Measurements from ENCODE around the gene RPA3. TPM values are rescaled to one million over a fixed set of nuclear protein-coding genes. Genes with fewer than 3 reads are reported as not detected.

RPA3 gene
- total RNA-seq, 1 donor: 9.7 TPM

DNA sequence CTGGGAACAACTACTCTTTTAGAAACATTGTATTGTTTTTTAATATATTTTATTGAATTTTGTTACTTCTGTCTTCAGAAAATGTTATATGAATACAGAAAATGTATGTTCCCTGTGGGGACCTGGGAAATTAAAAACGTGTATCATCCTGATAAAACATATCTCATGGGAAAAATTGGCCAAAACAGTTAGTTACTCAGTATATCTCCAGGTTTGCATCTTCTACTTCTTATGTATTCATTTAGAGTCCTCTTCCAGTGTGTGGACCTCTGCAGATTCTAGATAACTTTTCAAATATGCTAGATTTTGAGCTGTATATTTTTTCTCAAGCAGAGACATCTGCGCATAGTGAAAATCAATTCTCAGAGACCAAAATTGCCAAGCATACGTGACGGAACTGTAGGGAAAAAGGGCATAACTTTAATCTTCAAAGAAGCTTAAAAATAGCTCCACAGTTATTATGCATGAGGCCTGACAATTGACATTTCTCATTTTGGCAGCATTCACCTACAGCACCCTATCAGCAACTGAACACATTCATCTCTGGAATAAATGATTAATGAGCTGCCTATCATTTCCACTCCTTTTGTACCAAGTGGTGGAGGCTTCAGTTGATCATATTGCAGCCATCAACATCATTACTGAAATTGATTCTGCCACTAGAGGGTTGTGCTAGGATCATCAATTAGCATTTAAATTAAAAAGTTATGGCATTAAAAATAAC, 104.2 kb downstream of the RPA3 start:
- no peak for DNase-seq (ENCODE audit: low read depth in 2 of 3, low spot score in 2 of 3)

DNA sequence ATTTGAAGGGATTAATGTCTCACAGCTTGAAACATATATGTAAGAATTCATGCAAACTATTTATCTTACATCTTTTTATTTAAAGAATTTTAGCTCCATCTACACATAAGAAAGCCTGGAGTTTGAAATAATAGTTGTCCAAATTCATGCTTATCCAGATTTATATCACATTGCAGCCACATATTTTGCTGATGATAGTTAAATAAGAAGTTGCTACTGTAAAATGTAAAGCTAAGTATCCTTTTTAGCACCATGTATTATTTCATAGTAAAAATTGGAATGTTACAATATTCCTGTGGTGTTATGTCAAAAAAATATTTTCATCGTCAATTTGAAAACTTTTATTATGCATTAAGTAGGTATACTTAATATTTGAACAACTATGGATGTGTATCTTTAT, 105.2 kb downstream of the RPA3 start:
- no peak for DNase-seq (ENCODE audit: low read depth in 2 of 3, low spot score in 2 of 3)

DNA sequence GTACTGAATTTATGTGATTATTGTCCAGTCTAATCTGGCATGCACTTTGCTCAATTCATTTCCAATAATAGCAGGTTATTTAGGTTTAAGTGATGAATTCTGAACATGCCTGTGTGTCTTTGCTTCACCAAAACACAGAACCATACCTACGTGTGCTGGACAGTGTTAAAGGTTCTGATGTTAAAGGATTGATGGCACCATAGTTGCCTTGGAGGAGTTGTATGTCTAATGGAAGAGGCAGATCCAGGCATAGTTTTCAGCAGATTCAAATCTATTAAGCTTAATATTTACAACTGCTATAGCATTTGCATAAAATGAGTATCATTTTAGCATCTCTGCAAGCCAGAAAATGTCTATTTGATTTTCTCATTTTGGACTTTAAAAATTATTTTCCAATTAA, 105.9 kb downstream of the RPA3 start:
- DNase-seq (ENCODE audit: low read depth in 2 of 3, low spot score in 2 of 3): no peak

DNA sequence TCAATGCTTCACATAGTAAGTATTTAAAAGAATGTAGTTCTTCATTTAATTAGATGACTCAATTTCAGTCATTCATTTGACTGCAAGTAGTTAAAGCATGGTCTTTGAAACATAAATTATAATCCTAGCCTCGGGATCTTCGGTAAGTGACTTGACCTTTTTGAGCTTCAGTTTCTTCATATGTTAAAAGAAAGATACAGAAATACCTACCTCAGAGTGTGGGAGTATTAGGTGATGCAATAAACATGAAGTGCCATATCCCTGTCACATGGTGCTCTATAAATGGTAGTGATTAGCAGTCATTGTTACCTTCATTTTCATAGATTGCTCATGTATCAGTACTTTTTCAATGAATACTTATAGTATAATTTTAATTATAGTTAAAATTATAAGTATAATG, 109.1 kb downstream of the RPA3 start:
- DNase-seq (ENCODE audit: low read depth in 2 of 3, low spot score in 2 of 3): no peak

DNA sequence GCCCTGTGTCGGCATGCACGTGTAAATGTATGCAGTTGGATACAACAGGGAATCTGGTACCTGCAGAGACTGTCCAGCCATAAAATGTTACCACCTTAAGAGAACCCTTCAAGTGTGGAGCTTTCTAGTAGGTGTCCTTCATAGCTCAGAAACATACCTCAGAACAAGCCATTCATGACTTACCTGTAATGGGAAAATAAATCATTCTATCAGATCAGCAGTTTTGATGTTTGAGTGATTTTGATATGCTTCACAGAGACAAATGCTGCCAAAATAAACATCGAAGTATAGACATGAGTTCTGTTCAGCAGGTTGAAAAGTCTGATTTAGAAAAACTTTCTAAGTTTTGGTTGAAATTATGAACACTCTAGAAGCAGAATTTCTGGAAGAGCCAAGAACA, 111.4 kb downstream of the RPA3 start:
- no peak for DNase-seq (ENCODE audit: low read depth in 2 of 3, low spot score in 2 of 3)

DNA sequence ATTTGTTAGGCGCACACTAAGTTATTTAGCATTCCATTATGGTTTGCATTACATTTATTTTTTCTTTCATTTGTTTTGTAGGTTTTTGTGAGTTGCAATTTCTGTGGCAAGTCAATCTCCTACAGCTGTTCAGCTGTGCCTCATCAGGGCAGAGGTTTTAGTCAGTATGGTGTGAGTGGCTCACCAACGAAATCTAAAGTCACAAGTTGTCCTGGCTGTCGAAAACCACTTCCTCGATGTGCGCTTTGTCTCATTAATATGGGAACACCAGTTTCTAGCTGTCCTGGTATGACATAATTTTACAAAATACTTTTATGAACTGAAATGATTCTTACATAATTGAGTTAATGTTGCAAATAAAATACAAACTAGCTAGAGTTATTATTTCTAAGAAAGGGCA, 122.2 kb downstream of the RPA3 start:
- peak in 1 of 3 donors; percentile 33 for DNase-seq (ENCODE audit: low read depth in 2 of 3, low spot score in 2 of 3)

DNA sequence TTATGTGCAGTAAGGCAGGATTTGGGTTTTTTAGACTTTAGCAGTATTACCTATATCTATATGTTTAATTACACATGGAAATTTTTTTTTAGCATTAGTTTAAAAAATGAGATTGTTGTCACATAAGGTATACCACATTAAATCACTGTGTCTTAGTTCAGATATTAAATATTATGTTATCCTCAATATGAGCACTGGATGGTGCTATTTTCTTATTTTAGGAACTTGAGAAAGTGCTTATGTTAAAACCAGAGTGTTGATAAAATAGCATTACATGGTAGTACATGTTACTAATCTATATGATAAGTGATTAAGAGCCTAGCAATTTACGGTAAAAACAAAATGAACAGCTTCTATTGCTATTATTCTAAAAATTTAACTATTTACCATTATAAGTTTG, 123.0 kb downstream of the RPA3 start:
- DNase-seq (ENCODE audit: low read depth in 2 of 3, low spot score in 2 of 3): peak; percentile 1 to 73 (median 17)

Other genes with a start within 250 kb of the RPA3 start
- under 0.01 TPM for gene COL28A1, start 182.7 kb downstream of the RPA3 start, total RNA-seq
- gene MIOS, start 151.7 kb downstream of the RPA3 start, total RNA-seq: 40.1 TPM
- 9.4 TPM for gene UMAD1, start 77.9 kb downstream of the RPA3 start, total RNA-seq

All from hematopoietic multipotent progenitor cell (in vitro differentiated cells).